ENCODE results near the gene MAPK1. TPM values are rescaled to one million over a fixed set of nuclear protein-coding genes. Genes with fewer than 3 reads are reported as not detected.

MAPK1 gene
- total RNA-seq, 1 donor from 2014 or later, result 148 TPM

- Mint-ChIP-seq H3K27me3 (ENCODE audit: low read depth, unreplicated experiment) (no peaks in the 10 kb centered on the region), H3K4me3 (ENCODE audit: unreplicated experiment) (no peak overlapping the region), H3K27ac (ENCODE audit: unreplicated experiment) (no peak overlapping the region), H3K4me1 (ENCODE audit: low read depth, unreplicated experiment) (peaks cover 13% of the 10 kb centered on the region), H3K9me3 (ENCODE audit: unreplicated experiment) (no peaks in the 10 kb centered on the region), H3K36me3 (ENCODE audit: low read depth, unreplicated experiment) (peaks cover 41% of the 10 kb centered on the region)
- Histone ChIP-seq H3K79me2 (ENCODE audit: insufficient read depth, low read length) (no peaks in the 10 kb centered on the region), H4K20me1 (ENCODE audit: insufficient read depth, low read length) (peaks cover 31% of the 10 kb centered on the region), H3K4me3 (ENCODE audit: insufficient read depth, low read depth, low read length) (no peak overlapping the region), H3K9me3 (ENCODE audit: insufficient read depth, low read depth, low read length) (no peaks in the 10 kb centered on the region), H3K4me1 (ENCODE audit: insufficient read depth, low read length) (peaks cover 12% of the 10 kb centered on the region), H3K27me3 (ENCODE audit: insufficient read depth, low read length) (no peaks in the 10 kb centered on the region), H3K36me3 (ENCODE audit: insufficient read depth, low read length) (peaks cover 36% of the 10 kb centered on the region), H3K9ac (ENCODE audit: low read length) (no peak overlapping the region), H3K27ac (ENCODE audit: low read depth, low read length) (peak overlapping the region; percentile 5), H3K4me2 (ENCODE audit: low read length) (no peak overlapping the region), H2AFZ (ENCODE audit: low read depth, low read length) (no peak overlapping the region)
- no peak for TF ChIP-seq CTCF (IDR thresholded peaks at IDR 0.05; ENCODE audit: insufficient read depth, low read depth, low read length)
- TF ChIP-seq EZH2 (IDR thresholded peaks at IDR 0.05; ENCODE audit: insufficient read depth, low read length), result no peak
- no peak for FAIRE-seq
- peak; percentile 56 for DNase-seq (ENCODE audit: low read depth)
These were observed 106.4 kb downstream of the MAPK1 start for GRCh38 chr22:21761086-21761485.

- no peak overlapping the region for H3K4me3 ChIP-seq (ENCODE audit: insufficient read depth, low read depth, low read length)
These were observed 106.8 kb downstream of the MAPK1 start for GRCh38 chr22:21760640-21761039.

More at GRCh38 chr22:21760640-21761039, 106.8 kb downstream of the MAPK1 start:
- H4K20me1 ChIP-seq (ENCODE audit: insufficient read depth, low read length), result peaks cover 29% of the 10 kb centered on the region
- H3K4me1 ChIP-seq (ENCODE audit: insufficient read depth, low read length), result peaks cover 17% of the 10 kb centered on the region
- H3K9me3 ChIP-seq (ENCODE audit: insufficient read depth, low read depth, low read length), result no peaks in the 10 kb centered on the region
- peak; percentile 88 for DNase-seq (ENCODE audit: low read depth)
- peak overlapping the region; percentile 5 for H3K27ac ChIP-seq (ENCODE audit: low read depth, low read length)
- no peak overlapping the region for H3K9ac ChIP-seq (ENCODE audit: low read length)
- Mint-ChIP-seq H3K4me1 (ENCODE audit: low read depth, unreplicated experiment) (peaks cover 15% of the 10 kb centered on the region), H3K4me3 (ENCODE audit: unreplicated experiment) (no peak overlapping the region), H3K27me3 (ENCODE audit: low read depth, unreplicated experiment) (no peaks in the 10 kb centered on the region), H3K27ac (ENCODE audit: unreplicated experiment) (no peak overlapping the region), H3K36me3 (ENCODE audit: low read depth, unreplicated experiment) (peaks cover 40% of the 10 kb centered on the region), H3K9me3 (ENCODE audit: unreplicated experiment) (no peaks in the 10 kb centered on the region)
- H2AFZ ChIP-seq (ENCODE audit: low read depth, low read length), result no peak overlapping the region
- FAIRE-seq, result no peak
- peaks cover 36% of the 10 kb centered on the region for H3K36me3 ChIP-seq (ENCODE audit: insufficient read depth, low read length)
- H3K27me3 ChIP-seq (ENCODE audit: insufficient read depth, low read length), result no peaks in the 10 kb centered on the region
- no peak overlapping the region for H3K4me2 ChIP-seq (ENCODE audit: low read length)
- no peaks in the 10 kb centered on the region for H3K79me2 ChIP-seq (ENCODE audit: insufficient read depth, low read length)
- TF ChIP-seq EZH2 (IDR thresholded peaks at IDR 0.05; ENCODE audit: insufficient read depth, low read length) (no peak), CTCF (IDR thresholded peaks at IDR 0.05; ENCODE audit: insufficient read depth, low read depth, low read length) (no peak)
